Trophoblast cell (in vitro differentiated cells and primary cell): ENCODE measurements around the gene DEAF1.

Experiments used
- DNase-seq, 2 donors: peaks; one replicate each; pipeline ENCODE4 v3.0.0-alpha.2; 2016
- H2AFZ ChIP-seq: 2 replicates; pipeline ENCODE4 v1.6.1; 2013; ENCODE audit warnings: low read length, moderate library complexity, mild to moderate bottlenecking; ENCODE audit not compliant: insufficient read depth, poor library complexity
- H2AK5ac ChIP-seq: 2 replicates; pipeline ENCODE4 v1.6.1; 2013; ENCODE audit warnings: mild to moderate bottlenecking, low read length
- H2BK120ac ChIP-seq: 2 replicates; pipeline ENCODE4 v1.6.1; 2013; ENCODE audit warnings: low read length, mild to moderate bottlenecking, moderate library complexity; ENCODE audit not compliant: insufficient read depth, poor library complexity
- H2BK12ac ChIP-seq: 2 replicates; pipeline ENCODE4 v1.6.1; 2013; ENCODE audit warnings: mild to moderate bottlenecking, low read length, moderate library complexity
- H2BK5ac ChIP-seq: 2 replicates; pipeline ENCODE4 v1.6.1; 2013; ENCODE audit warnings: low read length, low read depth, moderate library complexity, mild to moderate bottlenecking; ENCODE audit not compliant: poor library complexity
- H3K14ac ChIP-seq: 2 replicates; pipeline ENCODE4 v1.6.1; 2013; ENCODE audit warnings: mild to moderate bottlenecking, low read length
- H3K18ac ChIP-seq: 2 replicates; pipeline ENCODE4 v1.6.1; 2013; ENCODE audit warnings: mild to moderate bottlenecking, low read length
- H3K23ac ChIP-seq: 2 replicates; pipeline ENCODE4 v1.6.1; 2013; ENCODE audit warnings: low read length
- H3K27ac ChIP-seq: 2 replicates; pipeline ENCODE4 v1.5.1; 2013; ENCODE audit warnings: low read depth, mild to moderate bottlenecking, inconsistent platforms, low read length, moderate library complexity
- H3K27me3 ChIP-seq: 2 replicates; pipeline ENCODE4 v1.6.1; 2013; ENCODE audit warnings: inconsistent platforms, mild to moderate bottlenecking, low read length, moderate library complexity; ENCODE audit not compliant: insufficient read depth
- H3K36me3 ChIP-seq, 2 experiments: 1 replicate in 1 of 2; 2 replicates in 1 of 2; pipeline ENCODE4 v1.6.1; 2013; ENCODE audit warnings: low read length in 2 of 2, mild to moderate bottlenecking in 2 of 2, moderate library complexity in 1 of 2; ENCODE audit not compliant: insufficient read depth in 2 of 2, control insufficient read depth in 1 of 2
- H3K4ac ChIP-seq: 2 replicates; pipeline ENCODE4 v1.6.1; 2013; ENCODE audit warnings: low read depth, mild to moderate bottlenecking, low read length, moderate library complexity
- H3K4me1 ChIP-seq, 2 experiments: 1 replicate in 1 of 2; 2 replicates in 1 of 2; pipeline ENCODE4 v1.6.1; 2013; ENCODE audit warnings: low read length in 2 of 2, mild to moderate bottlenecking in 2 of 2, moderate library complexity in 1 of 2; ENCODE audit not compliant: insufficient read depth in 2 of 2, control insufficient read depth in 1 of 2
- H3K4me2 ChIP-seq: 2 replicates; pipeline ENCODE4 v1.6.1; 2013; ENCODE audit warnings: inconsistent platforms, mild to moderate bottlenecking, low read length, moderate library complexity
- H3K4me3 ChIP-seq: 2 replicates; pipeline ENCODE4 v1.5.1; 2013; ENCODE audit warnings: mild to moderate bottlenecking, low read depth, low read length, inconsistent platforms
- H3K79me1 ChIP-seq: one replicate; pipeline ENCODE4 v1.6.1; 2013; ENCODE audit warnings: low read length
- H3K79me2 ChIP-seq: 2 replicates; pipeline ENCODE4 v1.6.1; 2013; ENCODE audit warnings: low read length, mild to moderate bottlenecking; ENCODE audit not compliant: control insufficient read depth, insufficient read depth, poor library complexity
- H3K9ac ChIP-seq: 2 replicates; pipeline ENCODE4 v1.6.1; 2013; ENCODE audit warnings: mild to moderate bottlenecking, low read length
- H3K9me3 ChIP-seq: 2 replicates; pipeline ENCODE4 v1.6.1; 2013; ENCODE audit warnings: low read depth, mild to moderate bottlenecking, control low read depth, inconsistent platforms, low read length; ENCODE audit not compliant: insufficient read depth
- H4K12ac ChIP-seq: 2 replicates; pipeline ENCODE4 v1.6.1; 2013; ENCODE audit warnings: low read depth, mild to moderate bottlenecking, low read length, moderate library complexity
- H4K8ac ChIP-seq: 2 replicates; pipeline ENCODE4 v1.6.1; 2013; ENCODE audit warnings: low read depth, mild to moderate bottlenecking, low read length, moderate library complexity
- H4K91ac ChIP-seq: one replicate; pipeline ENCODE4 v1.6.1; 2013; ENCODE audit warnings: low read depth, mild to moderate bottlenecking, low read length, moderate library complexity
- WGBS: extraction: QIAGEN DNeasy Blood & Tissue Kit; methylation state at CpG from one replicate; pipeline ENCODE4 v1.1.7; 2013; ENCODE audit warnings: missing lambda C conversion rate; ENCODE audit not compliant: insufficient read length, insufficient coverage; ENCODE audit errors: extremely low coverage; 5-methylcytosine and 5-hydroxymethylcytosine counted together

Gene DEAF1

GRCh38 chr11:673866-674265 lies 21.2 kb downstream of the DEAF1 start:
- Histone ChIP-seq H3K27me3 (no peaks in the 10 kb centered on the region), H3K79me1 (no peaks in the 10 kb centered on the region), H3K4me2 (no peak overlapping the region), H2BK12ac (no peak overlapping the region), H3K36me3 (peaks cover 34 to 37% of the 10 kb centered on the region in 2 experiments), H3K4ac (no peak overlapping the region), H3K23ac (no peak overlapping the region), H2BK120ac (no peak overlapping the region), H4K91ac (no peak overlapping the region), H2AK5ac (no peak overlapping the region), H3K9ac (no peak overlapping the region), H3K4me1 (no peaks in the 10 kb centered on the region), H3K18ac (no peak overlapping the region), H3K79me2 (no peaks in the 10 kb centered on the region), H4K12ac (no peak overlapping the region), H3K27ac (no peak overlapping the region), H4K8ac (no peak overlapping the region), H2BK5ac (no peak overlapping the region), H3K9me3 (no peaks in the 10 kb centered on the region), H2AFZ (no peak overlapping the region), H3K14ac (no peak overlapping the region), H3K4me3 (no peak overlapping the region)
- DNase-seq, result no peak
- no CpG with 5 or more reads among the region's 8 CpGs for WGBS

GRCh38 chr11:665704-666281 lies 29.2 kb downstream of the DEAF1 start:
- H3K27ac ChIP-seq, result no peak overlapping the region
- H2BK12ac ChIP-seq, result no peak overlapping the region
- no peak overlapping the region for H3K23ac ChIP-seq
- H3K9me3 ChIP-seq, result peaks cover 4% of the 10 kb centered on the region
- no peaks in the 10 kb centered on the region for H3K4me1 ChIP-seq
- H3K9ac ChIP-seq, result no peak overlapping the region
- H4K91ac ChIP-seq, result no peak overlapping the region
- no peak overlapping the region for H2AFZ ChIP-seq
- H2BK5ac ChIP-seq, result no peak overlapping the region
- H3K79me2 ChIP-seq, result no peaks in the 10 kb centered on the region
- no peak for DNase-seq
- H3K4me3 ChIP-seq, result no peak overlapping the region
- no peak overlapping the region for H3K4me2 ChIP-seq
- peaks cover 34 to 38% of the 10 kb centered on the region in 2 experiments for H3K36me3 ChIP-seq
- no peak overlapping the region for H4K8ac ChIP-seq
- H2BK120ac ChIP-seq, result no peak overlapping the region
- no peaks in the 10 kb centered on the region for H3K79me1 ChIP-seq
- no CpG with 5 or more reads among the region's 11 CpGs for WGBS
- no peak overlapping the region for H3K4ac ChIP-seq
- H3K27me3 ChIP-seq, result no peaks in the 10 kb centered on the region
- no peak overlapping the region for H4K12ac ChIP-seq
- H3K14ac ChIP-seq, result no peak overlapping the region
- no peak overlapping the region for H2AK5ac ChIP-seq
- no peak overlapping the region for H3K18ac ChIP-seq

GRCh38 chr11:665062-665703 lies 29.8 kb downstream of the DEAF1 start:
- Histone ChIP-seq H4K12ac (no peak overlapping the region), H3K27ac (no peak overlapping the region), H3K4me2 (no peak overlapping the region), H3K36me3 (peaks cover 38 to 44% of the 10 kb centered on the region in 2 experiments), H3K14ac (no peak overlapping the region), H2AK5ac (no peak overlapping the region), H3K4me3 (no peak overlapping the region), H3K9me3 (peaks cover 4% of the 10 kb centered on the region), H2AFZ (no peak overlapping the region), H3K23ac (no peak overlapping the region), H3K4me1 (no peaks in the 10 kb centered on the region), H2BK120ac (no peak overlapping the region), H3K79me2 (no peaks in the 10 kb centered on the region), H4K8ac (no peak overlapping the region), H2BK12ac (no peak overlapping the region), H3K9ac (no peak overlapping the region), H3K27me3 (no peaks in the 10 kb centered on the region), H4K91ac (no peak overlapping the region), H3K18ac (no peak overlapping the region), H2BK5ac (no peak overlapping the region), H3K4ac (no peak overlapping the region), H3K79me1 (no peaks in the 10 kb centered on the region)
- no CpG with 5 or more reads among the region's 15 CpGs for WGBS
- no peak for DNase-seq

- Histone ChIP-seq H3K4ac (no peak overlapping the region), H4K8ac (no peak overlapping the region), H3K27ac (no peak overlapping the region), H3K36me3 (peaks cover 47 to 54% of the 10 kb centered on the region in 2 experiments), H4K12ac (no peak overlapping the region), H3K4me3 (no peak overlapping the region), H2BK120ac (no peak overlapping the region), H2BK5ac (no peak overlapping the region), H3K23ac (no peak overlapping the region), H2AK5ac (no peak overlapping the region), H3K14ac (no peak overlapping the region), H2BK12ac (no peak overlapping the region), H3K4me1 (no peaks in the 10 kb centered on the region), H2AFZ (no peak overlapping the region), H3K4me2 (no peak overlapping the region), H3K9ac (no peak overlapping the region), H3K9me3 (peaks cover 4% of the 10 kb centered on the region), H3K79me1 (no peaks in the 10 kb centered on the region), H3K27me3 (no peaks in the 10 kb centered on the region), H4K91ac (no peak overlapping the region), H3K79me2 (no peaks in the 10 kb centered on the region), H3K18ac (no peak overlapping the region)
- no CpG with 5 or more reads among the region's 15 CpGs for WGBS
- peak; percentile 48 to 73 for DNase-seq
Observed at GRCh38 chr11:662689-663274, 32.2 kb downstream of the DEAF1 start.
